GM19328 (cell line): ENCODE measurements around the gene ZNF215.
"Not testable (repeated sequence)": the region's sequence is repeated elsewhere in the genome, so short reads cannot be mapped to it uniquely, and the experiment has no call there.

Experiments
- ATAC-seq: cut with Tn5 transposase; IDR thresholded peaks from one replicate; pipeline ENCODE4 v1.9.1; 2021; ENCODE audit warnings: mild to moderate bottlenecking, moderate library complexity; ENCODE audit not compliant: unreplicated experiment

The ZNF215 gene

DNA sequence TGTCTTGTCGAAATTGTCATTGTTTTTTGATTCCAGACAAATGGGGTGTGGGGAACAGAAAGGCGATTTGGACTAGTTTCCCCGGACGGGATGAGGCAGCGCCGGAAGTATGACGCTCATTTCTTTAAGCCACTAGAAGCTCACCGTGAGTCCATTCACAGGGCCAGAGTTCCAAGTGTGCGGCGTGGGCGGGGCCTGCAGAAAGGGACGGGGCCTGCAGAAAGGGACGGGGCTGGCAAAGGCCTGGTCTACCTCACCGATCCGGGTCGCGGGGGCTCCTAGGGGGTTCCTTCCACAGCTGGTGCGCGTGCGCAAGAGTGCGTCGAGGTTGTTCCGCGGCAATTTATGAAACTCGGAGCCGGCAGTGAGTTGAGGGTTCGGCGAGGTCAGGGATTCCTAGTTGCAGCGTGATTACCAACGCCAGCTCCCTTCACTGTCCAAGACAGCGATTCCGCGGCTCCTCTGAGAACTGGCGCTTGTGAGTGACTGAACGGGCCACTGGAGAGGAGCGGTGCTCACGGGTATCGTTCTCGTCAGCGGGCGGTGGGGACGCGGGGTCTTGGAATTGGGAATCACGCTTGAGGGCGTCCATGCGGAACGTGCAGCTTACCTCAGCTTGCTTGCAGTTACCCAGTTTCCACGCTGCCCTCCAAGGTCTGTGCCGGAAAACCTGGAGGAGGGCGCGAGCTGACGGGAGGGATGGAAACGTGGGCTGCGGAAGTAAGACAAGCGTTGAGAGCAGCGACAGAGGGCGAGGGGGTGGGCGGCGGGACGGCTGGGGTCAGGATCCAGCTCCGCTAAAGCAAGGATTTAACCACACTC lies at the start of gene ZNF215:
ZNF215 (plus strand) TSS at position 219 of the 822 bp plus-strand sequence. CDS start 5,847 bp downstream, outside the sequence.
- ATAC-seq, result peak; percentile 63

DNA sequence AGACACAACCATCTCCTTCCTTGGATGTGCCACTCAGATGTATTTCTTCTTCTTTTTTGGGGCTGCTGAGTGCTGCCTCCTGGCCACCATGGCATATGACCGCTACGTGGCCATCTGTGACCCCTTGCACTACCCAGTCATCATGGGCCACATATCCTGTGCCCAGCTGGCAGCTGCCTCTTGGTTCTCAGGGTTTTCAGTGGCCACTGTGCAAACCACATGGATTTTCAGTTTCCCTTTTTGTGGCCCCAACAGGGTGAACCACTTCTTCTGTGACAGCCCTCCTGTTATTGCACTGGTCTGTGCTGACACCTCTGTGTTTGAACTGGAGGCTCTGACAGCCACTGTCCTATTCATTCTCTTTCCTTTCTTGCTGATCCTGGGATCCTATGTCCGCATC lies 49.3 kb upstream of the ZNF215 start:
- ATAC-seq, result no peak

DNA sequence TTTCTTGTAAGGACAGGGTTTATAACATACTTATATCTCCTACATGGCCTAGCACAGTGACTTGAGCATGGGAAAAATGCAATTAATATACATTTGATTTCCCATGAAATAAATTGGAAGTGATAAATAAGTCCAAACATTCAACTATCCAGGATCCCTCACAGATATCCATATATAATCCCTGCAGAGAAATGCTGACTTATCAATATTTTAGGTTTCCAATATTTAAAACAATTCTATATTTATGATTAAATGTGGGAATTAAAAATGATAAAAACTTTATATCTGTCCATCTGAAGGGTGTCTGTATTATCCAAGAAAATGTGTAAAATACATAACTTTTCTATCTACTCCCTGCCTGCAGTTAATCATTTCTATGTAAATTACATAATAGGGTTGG lies 43.5 kb upstream of the ZNF215 start:
- ATAC-seq, result no peak

DNA sequence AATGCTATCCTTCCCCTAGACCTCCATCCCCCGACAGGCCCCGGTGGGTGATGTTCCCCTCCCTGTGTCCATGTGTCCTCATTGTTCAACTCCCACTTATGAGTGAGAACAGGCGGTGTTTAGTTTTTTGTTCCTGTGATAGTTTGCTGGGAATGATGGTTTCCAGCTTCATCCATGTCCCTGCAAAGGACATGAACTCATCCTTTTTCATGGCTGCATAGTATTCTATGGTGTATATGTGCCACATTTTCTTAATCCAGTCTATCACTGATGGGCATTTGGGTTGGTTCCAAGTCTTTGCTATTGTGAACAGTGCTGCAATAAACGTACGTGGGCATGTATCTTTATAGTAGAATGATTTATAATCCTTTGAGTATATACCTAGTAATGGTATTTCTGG lies 38.5 kb upstream of the ZNF215 start:
- ATAC-seq, result not testable (repeated sequence)

DNA sequence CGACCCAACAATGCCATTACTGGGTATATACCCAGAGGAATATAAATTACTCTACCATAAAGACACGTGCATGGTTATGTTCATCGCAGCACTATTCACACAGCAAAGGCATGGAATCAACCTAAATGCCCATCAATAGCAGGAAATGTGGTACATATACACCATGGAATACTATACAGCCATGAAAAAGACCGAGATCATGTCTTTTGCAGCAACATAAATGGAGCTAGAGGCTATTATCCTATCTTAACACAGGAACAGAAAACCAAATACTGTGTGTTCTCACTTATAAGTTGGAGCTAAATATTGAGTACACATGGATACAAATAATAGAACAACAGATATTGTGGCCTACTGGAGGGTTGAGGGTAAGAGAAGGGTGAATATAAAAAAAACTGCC lies 37.4 kb upstream of the ZNF215 start:
- ATAC-seq, result no peak

DNA sequence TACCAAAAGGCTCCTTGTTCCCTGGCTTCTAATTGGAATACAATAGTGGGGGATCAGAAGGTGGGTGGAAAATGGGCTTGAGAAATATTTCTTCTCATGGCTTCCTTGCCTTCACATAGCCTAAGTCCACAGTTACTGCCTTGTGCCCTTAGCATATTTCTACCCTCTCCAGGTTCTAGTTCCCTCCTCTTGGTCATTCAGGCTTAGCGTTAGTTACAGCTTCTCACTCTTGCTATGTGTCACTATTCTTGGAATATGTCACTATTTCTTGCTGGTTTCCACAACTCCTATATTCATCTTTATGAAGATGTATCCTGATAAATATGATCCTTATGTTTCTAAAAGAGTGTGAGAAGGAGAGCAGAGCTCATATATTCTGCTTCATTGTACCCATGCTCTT lies 36.4 kb upstream of the ZNF215 start:
- ATAC-seq, result no peak

DNA sequence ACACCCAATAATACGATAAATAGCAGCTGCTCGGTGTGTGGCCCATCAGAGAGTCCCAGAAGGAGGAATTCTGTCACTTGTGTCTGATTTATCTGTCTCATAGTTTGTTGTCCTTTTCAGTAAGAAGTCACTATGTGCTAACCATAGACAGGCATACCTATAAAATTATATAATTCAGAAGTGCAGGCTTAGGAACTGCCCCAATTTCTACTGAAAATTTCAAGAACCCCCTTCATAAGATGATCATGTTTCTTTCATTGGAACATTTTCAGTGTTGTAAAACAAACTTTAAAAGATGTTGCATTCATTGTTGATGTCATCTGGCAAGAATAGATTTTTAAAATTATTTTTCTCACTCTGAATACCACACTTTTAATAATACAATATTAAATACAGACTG lies 33.8 kb upstream of the ZNF215 start, which contains the start of gene OR2D2:
OR2D2 (minus strand) TSS at position 101 of the 400 bp plus-strand sequence; CDS start at position 101, 0 bp downstream.
- no peak for ATAC-seq

DNA sequence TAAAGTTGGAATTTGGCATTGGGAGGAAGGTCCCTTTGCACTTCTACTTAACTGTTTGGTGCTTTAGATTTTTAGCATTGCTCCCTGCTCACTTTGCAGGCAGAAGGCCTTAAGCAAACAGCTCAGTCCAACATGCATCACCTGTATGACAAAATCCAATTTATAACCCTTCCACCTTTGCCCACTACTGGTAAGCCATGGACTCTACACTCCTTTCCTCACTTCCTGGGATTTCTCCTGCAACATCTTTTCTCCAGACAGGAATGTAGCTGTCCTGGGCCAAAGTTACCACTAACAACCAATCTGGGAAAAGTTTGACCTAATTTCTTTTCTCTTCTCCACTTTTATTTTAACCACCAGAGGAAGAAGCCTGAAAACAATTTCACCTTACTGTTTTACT lies 32.1 kb upstream of the ZNF215 start:
- ATAC-seq, result no peak

DNA sequence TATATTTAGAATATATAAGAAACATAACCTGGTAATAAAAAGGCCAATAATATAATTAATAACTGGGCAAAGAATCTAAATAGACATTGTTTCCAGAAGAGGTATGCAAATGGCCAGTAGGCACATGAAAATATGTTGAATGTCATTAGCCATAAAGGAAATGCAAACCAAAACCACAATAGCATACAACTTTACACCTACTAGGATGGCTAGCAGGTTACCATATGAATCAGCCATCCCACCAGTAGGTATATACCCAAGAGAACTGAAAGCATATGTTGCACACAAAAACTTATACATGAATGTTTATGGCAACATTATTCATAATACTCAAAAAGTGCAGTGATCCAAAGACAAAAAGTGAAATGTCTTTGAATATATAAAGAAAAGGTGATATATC lies 31.2 kb upstream of the ZNF215 start:
- peak; percentile 77 for ATAC-seq

DNA sequence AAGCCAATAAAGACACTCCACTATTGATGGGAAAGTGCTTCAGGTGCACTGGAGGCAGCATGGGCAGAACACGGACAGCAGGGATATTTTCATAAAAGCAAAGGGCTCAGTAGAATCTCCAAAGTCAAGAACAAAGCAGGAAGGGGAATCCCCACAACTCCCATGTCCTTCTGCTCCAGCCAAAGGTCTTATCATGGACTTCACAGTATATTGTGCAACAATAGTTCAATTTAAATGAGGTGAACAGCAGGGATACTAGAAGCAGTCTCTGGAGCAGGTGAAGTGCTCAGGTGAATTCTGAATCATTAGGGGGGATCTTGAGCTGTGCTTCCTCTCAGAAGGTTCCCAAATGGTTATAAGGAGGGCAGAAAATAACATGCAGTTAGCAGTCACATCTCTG lies 27.3 kb upstream of the ZNF215 start:
- ATAC-seq, result no peak

DNA sequence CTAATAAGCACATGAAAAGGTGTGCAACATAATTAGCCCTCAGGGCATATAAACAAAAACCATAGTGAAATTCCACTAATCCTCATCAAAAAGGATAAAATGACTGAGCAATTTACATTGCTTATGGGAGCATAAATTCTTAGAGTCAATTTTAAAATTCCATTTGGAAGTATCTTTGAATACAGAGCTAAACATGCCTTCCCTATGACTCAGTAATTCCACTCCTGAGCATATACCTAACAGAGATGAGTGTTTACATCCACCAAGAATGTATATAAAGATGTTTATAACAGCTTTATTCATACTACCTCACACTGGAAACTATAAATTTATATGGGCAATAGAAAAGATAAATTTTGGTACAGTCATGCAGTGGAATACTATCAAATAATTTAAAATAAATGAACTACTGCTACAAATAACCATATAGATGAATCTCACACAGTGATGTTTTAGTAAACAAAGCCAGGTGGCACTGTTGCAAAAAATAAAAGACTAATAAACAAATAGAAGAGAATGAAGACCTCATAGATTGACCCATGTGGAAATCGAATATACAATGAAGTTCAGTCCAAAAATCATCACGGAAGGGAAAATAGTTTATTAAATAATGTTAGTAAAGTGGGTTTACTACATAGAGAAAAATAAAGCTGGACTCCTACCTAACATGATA lies 25.8 kb upstream of the ZNF215 start:
- no peak for ATAC-seq

DNA sequence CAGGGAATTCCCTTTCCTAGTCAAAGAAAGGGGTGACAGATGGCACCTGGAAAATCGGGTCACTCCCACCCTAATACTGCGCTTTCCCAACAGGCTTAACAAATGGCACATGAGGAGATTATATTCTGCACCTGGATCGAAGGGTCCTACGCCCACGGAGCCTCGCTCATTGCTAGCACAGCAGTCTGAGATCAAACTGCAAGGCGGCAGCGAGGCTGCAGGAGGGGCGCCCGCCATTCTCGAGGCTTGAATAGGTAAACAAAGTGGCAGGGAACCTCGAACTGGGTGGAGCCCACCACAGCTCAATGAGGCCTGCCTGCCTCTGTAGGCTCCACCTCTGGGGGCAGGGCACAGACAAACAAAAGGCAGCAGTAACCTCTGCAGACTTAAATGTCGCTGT lies 21.4 kb upstream of the ZNF215 start:
- ATAC-seq, result not testable (repeated sequence)

DNA sequence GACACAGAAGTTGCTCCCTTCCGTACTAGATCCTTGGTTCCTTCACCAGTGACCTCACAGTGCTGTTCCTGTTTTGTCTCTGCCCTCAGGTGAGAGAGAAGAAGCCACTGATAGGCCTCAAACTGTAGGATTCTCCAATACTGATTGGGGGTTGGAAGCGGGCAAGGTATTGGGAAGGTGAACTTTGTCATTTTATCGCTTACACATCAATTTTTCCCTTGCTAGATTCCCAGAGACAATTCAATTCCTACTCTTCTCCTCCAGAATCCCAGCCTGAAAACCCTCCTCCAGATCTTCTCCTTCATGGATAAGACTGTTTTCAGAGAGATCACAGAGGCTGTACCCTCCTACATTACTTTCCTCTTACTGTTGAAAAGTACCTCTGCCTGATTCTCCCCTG lies 14.8 kb upstream of the ZNF215 start:
- no peak for ATAC-seq

DNA sequence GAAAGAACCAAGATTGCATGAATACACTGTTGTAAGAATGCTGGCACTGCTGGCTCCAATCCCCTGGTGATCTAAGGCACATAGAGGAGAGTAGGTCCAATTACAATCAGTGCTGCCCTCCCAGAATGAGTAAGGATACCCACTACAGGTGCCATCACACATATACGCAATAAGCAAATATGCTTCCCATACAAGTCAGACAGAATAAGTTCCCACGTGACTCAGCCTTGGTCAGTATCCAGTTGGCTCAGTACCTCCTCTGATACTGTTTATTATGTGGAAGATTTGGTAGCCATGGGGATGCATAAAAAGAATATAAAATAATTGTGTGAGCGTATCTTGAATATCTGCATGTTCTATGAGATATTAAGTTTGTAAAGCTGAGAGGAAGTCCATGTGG lies 14.3 kb upstream of the ZNF215 start:
- ATAC-seq, result no peak

DNA sequence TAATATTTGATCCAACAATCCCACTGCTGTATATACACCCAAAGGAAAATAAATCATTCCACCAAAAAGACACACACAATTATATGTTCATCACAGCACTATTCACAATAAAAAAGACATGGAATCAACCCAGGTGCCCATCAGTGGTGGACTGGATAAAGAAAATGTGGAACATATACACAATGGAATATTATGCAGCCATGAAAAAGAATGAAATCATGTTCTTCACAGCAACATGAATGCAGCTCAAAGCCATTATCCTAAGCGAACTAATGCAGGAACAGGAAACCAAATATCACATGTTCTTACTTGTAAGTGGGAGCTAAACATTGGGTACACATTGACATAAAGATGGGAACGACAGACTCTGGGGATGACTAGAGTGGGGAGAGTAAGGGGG lies 6.5 kb upstream of the ZNF215 start:
- no peak for ATAC-seq

DNA sequence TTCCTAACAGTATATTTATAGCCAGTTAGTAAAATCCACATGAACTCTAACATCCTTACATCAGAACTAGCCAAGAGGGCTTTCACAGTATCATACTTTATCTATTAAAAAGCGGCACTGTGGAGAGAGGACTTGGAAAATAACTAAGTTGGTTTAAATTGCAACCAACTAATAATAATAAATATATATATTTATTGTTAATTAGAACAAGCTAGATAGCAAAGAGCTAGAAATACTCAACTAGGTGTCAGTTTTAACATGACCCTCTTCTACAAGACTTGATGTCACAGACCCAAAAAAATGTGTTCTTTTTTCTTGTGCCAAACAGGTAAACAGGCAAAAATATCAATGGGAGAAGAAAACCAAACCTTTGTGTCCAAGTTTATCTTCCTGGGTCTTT lies 5.5 kb upstream of the ZNF215 start, which contains the start of gene OR2D3:
OR2D3 (plus strand) TSS at position 301 of the 400 bp plus-strand sequence; CDS start at position 301, 0 bp downstream.
- no peak for ATAC-seq

DNA sequence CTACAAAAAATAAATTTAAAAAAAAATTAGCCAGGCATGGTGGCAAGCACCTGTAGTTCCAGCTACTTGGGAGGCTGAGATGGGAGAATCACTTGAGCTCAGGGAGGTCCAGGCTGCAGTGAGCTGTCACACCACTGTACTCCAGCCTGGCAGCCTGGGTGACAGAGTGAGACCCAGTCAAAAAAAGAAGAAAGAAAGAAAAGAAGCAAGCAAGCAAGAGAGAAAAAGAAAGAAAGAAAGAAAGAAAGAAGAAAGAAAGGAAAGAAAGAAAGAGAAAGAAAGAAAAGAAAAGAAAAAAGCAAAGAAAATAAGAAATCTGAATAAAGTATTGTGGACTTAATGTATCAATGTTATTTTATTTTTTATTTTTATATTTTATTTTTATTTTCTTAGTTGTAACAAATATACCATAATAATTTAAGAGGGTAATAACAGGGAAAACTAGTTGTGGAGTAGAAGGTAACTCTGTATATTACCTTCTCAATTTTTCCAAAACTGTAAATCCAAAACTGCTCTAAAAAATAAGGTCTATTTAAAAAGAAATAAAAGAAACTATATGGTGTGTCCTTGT lies 1.1 kb upstream of the ZNF215 start:
- no peak for ATAC-seq

DNA sequence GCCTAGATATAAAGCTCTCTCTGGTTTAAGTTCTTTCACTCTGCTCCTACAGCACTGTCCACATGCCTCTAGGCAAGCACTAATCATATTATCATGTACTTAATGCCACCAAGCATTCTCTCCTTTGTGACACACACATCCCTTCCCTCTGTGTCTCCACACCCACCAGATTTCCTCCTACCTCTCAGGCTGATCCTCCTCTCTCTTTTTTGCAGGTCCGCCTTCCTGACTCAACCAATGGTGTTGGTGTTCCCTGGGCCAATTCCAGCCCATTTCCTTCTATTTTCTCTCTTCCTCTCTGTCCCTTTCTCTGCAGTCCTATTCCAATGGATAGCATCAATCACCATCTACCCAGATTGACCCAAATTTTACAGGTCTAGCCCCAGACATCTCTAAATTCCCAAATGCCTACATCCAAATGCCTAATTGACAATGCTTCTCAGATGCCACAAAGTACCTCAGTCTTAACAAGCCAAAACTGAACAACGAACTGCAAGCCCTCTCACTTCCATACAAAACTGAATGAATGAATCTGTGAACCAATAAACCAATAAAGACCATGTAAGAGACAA lies 504 bp upstream of the ZNF215 start:
- peak; percentile 8 for ATAC-seq

DNA sequence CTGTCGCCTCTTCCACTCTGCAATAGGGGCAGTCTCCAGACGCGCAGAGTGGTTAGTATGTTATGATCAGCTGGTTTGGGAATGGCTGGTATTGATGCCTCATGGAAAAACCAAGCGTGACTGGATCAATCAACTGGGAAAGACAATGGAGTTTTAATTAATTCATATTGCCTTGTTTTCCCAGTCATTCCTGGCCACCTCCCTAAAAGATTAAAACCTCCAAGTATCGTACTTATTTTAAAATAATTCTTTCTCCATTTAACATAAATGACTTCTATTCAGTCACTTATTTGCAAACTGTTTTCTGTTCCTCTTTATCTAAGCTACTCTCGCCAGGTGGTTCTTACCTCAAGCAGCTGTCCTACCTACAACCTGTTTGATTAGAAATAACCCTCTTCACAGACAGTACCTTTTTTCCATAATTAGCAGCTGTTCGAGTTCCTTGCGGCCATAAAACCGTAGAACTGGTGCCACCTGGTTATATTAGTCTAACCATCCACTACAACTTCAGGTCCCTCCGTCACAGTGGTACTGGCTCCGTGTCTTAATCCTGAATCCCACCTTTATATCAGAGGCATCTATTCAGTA lies 898 bp downstream of the ZNF215 start:
- ATAC-seq, result peak; percentile 66

DNA sequence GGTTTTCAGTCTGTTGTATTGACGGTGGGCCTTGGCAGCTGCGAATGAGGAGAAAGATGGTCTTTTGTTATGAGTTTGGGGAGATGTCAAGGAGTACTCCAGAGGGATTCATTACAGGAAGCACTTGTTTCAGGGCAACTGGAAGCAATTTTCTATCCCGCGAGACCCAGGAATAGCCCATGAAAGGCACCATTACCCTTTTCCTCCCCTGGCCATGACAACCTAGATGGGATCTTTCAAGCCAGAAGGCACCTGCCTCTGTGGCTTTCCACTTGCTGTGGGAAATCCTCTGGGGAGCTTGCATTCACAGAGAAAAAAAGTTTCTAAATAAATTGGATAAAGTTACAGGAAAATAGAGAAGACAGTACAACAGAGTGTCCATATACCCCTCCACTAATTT lies 2.7 kb downstream of the ZNF215 start:
- ATAC-seq, result no peak

DNA sequence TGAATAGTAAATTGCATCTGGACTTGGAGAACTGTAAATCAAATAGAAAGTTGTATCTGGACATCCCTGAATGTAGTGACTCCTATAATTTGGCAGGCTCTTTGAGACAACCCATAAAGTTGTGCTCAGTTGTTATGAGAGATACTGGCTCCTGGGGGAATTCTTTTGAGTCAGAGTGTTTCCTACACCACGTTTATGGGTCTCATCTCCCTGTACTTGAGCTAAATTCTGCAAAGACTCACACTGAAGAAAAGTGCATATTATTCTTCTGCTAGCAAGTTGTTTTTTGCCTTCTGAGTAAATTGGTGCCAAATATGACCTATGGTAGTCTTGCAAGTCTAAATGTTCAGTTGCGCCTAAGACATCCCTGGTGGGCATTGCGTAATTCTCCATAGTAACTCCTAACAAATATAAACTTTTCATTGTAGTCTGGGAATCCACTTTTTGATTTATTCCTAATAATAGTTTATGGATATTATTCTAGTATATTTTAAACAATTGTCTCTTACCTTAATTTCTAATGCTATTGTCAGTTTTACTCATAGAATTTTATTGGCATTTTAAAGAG lies 5.0 kb downstream of the ZNF215 start:
- ATAC-seq, result no peak
